Activated naive CD8-positive, alpha-beta T cell treated with anti-CD3 and anti-CD28 coated beads, Interleukin-2, amount 50 U/mL, for 24 hours (primary cell): ENCODE measurements around the gene TDP1.
"Not testable (repeated sequence)": the region's sequence is repeated elsewhere in the genome, so short reads cannot be mapped to it uniquely, and the experiment has no call there.

Experiments used
- ATAC-seq: fragments of 150-1000 bp; cut with Tn5 transposase; one replicate; pipeline ENCODE4 v1.10.0; 2021
- DNase-seq: peaks from one replicate; pipeline ENCODE4 v3.0.0; 2021
- H3K27ac Mint-ChIP-seq: one replicate; pipeline ENCODE4 v1.8.0; 2021; ENCODE audit warnings: mild to moderate bottlenecking, mixed read lengths
- H3K27me3 Mint-ChIP-seq: one replicate; pipeline ENCODE4 v1.8.0; 2021; ENCODE audit warnings: mixed read lengths
- H3K36me3 Mint-ChIP-seq: one replicate; pipeline ENCODE4 v1.8.0; 2021; ENCODE audit warnings: low read depth, mixed read lengths
- H3K4me1 Mint-ChIP-seq: one replicate; pipeline ENCODE4 v1.8.0; 2021; ENCODE audit warnings: mixed read lengths
- H3K4me3 Mint-ChIP-seq: one replicate; pipeline ENCODE4 v1.8.0; 2021; ENCODE audit warnings: mild to moderate bottlenecking, moderate library complexity, mixed read lengths
- H3K9me3 Mint-ChIP-seq: one replicate; pipeline ENCODE4 v1.8.0; 2021; ENCODE audit warnings: mixed read lengths

TDP1 gene

GRCh38 chr14:90061685-90062126 lies 106.0 kb downstream of the TDP1 start, which contains the start of gene KCNK13:
TSS of gene KCNK13 (plus strand) at chr14:90061994. CDS start at chr14:90062206, 212 bp downstream.
- H3K9me3 Mint-ChIP-seq, result no peaks in the 10 kb centered on the region
- H3K4me3 Mint-ChIP-seq, result peak within 1 kb of the TSS; percentile 74
- no peak within 1 kb of the TSS for H3K27ac Mint-ChIP-seq
- peaks cover 69% of the 10 kb centered on the region for H3K27me3 Mint-ChIP-seq
- ATAC-seq, result no peak
- peak; percentile 19 for DNase-seq
- peaks cover 21% of the 10 kb centered on the region for H3K4me1 Mint-ChIP-seq
- H3K36me3 Mint-ChIP-seq, result no peaks in the 10 kb centered on the region

- Mint-ChIP-seq H3K4me1 (peaks cover 21% of the 10 kb centered on the region), H3K9me3 (no peaks in the 10 kb centered on the region), H3K36me3 (no peaks in the 10 kb centered on the region), H3K27ac (no peak overlapping the region), H3K4me3 (peak overlapping the region; percentile 69), H3K27me3 (peaks cover 67% of the 10 kb centered on the region)
- ATAC-seq (no peak), DNase-seq (peak; percentile 8)
These were observed 106.5 kb downstream of the TDP1 start for GRCh38 chr14:90062127-90062794.

- Mint-ChIP-seq H3K9me3 (no peaks in the 10 kb centered on the region), H3K27ac (no peak overlapping the region), H3K4me3 (peak overlapping the region; percentile 69), H3K4me1 (peaks cover 21% of the 10 kb centered on the region), H3K36me3 (no peaks in the 10 kb centered on the region), H3K27me3 (peaks cover 68% of the 10 kb centered on the region)
- no peak for ATAC-seq
- DNase-seq, result no peak
These were observed 107.3 kb downstream of the TDP1 start for GRCh38 chr14:90062822-90063539.

- DNase-seq (no peak), ATAC-seq (no peak)
- H3K4me3 Mint-ChIP-seq, result no peak overlapping the region
- H3K4me1 Mint-ChIP-seq, result no peaks in the 10 kb centered on the region
- H3K27ac Mint-ChIP-seq, result no peak overlapping the region
- H3K9me3 Mint-ChIP-seq, result no peaks in the 10 kb centered on the region
- H3K36me3 Mint-ChIP-seq, result no peaks in the 10 kb centered on the region
- peaks cover 36% of the 10 kb centered on the region for H3K27me3 Mint-ChIP-seq
These were observed 116.6 kb downstream of the TDP1 start for GRCh38 chr14:90072350-90072749.

DNA sequence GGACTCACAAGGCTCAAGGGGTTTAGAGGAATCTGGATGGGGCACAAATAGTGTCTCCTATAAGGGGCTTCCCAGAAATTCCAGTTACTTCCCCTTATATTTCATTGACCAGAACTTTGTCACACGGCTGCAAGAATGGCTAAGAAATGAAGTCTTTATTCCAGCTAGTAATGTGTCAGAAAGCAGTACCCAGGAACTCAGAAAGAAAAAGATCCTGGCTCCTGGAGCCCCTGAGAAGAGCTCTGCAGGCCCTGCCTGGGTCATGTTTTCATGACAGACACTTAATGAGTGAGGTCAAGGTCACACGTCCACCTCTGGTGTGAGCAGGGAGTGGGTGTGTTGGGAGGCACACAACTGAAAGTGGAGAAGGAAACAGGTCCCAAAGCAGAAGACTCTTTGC lies 123.8 kb downstream of the TDP1 start:
- no peak overlapping the region for H3K27ac Mint-ChIP-seq
- H3K4me1 Mint-ChIP-seq, result no peaks in the 10 kb centered on the region
- no peak for ATAC-seq
- H3K4me3 Mint-ChIP-seq, result no peak overlapping the region
- no peaks in the 10 kb centered on the region for H3K36me3 Mint-ChIP-seq
- no peaks in the 10 kb centered on the region for H3K9me3 Mint-ChIP-seq
- peaks cover 48% of the 10 kb centered on the region for H3K27me3 Mint-ChIP-seq
- DNase-seq, result no peak

GRCh38 chr14:90087433-90087832 lies 131.7 kb downstream of the TDP1 start:
- Mint-ChIP-seq H3K27me3 (peaks cover 27% of the 10 kb centered on the region), H3K4me3 (no peak overlapping the region), H3K27ac (no peak overlapping the region), H3K4me1 (no peaks in the 10 kb centered on the region), H3K9me3 (no peaks in the 10 kb centered on the region), H3K36me3 (no peaks in the 10 kb centered on the region)
- DNase-seq (no peak), ATAC-seq (no peak)

DNA sequence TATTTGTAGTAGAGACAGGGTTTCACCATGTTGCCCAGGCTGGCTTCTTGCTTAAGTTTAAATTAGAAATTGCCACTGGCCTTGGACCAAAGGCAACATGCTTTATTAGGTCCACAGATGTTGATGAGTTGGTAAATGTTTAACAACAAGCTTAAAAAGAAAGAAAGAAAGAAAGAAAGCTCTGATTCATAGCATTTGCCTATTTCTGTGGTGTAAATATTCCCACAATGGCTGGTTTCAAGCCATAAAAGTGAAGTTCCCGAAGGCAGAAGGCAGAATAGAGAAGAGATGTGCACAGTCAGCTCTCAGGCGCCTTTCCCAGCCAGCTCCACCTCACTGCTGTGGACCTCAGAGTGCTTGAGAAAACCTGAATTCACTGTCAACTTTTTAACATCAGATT lies 132.4 kb downstream of the TDP1 start:
- Mint-ChIP-seq H3K4me3 (no peak overlapping the region), H3K36me3 (no peaks in the 10 kb centered on the region)
- no peak for ATAC-seq

DNA sequence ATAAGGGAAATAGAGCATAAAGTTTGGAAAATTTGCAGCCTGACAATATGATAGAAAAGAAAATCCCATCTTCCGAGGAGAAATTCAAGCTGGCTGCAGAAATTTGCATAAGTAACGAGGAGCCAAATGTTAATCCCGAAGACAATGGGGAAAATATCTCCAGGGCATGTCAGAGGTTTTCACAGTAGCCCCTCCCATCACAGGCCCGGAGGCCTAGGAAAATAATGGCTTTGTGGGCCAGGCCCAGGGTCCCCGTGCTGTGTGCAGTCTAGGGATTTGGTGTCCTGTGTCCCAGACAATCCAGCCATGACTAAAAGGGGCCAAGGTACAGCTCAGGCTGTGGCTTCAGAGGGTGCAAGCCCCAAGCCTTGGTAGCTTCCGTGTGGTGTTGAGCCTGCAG lies 133.8 kb downstream of the TDP1 start:
- not testable (repeated sequence) for H3K4me3 Mint-ChIP-seq, H3K36me3 Mint-ChIP-seq, DNase-seq, H3K9me3 Mint-ChIP-seq, H3K4me1 Mint-ChIP-seq, ATAC-seq, H3K27ac Mint-ChIP-seq
- peaks cover 22% of the 10 kb centered on the region for H3K27me3 Mint-ChIP-seq

More for the DNA sequence above, 132.4 kb downstream of the TDP1 start:
- peaks cover 22% of the 10 kb centered on the region for H3K27me3 Mint-ChIP-seq
- H3K4me1 Mint-ChIP-seq, result no peaks in the 10 kb centered on the region
- no peak overlapping the region for H3K27ac Mint-ChIP-seq
- no peaks in the 10 kb centered on the region for H3K9me3 Mint-ChIP-seq
- DNase-seq, result no peak

- no peak overlapping the region for H3K27ac Mint-ChIP-seq
- DNase-seq (no peak), ATAC-seq (no peak)
- no peaks in the 10 kb centered on the region for H3K9me3 Mint-ChIP-seq
- H3K36me3 Mint-ChIP-seq, result no peaks in the 10 kb centered on the region
- peaks cover 3% of the 10 kb centered on the region for H3K4me1 Mint-ChIP-seq
- peaks cover 22% of the 10 kb centered on the region for H3K27me3 Mint-ChIP-seq
- no peak overlapping the region for H3K4me3 Mint-ChIP-seq
These were observed 135.7 kb downstream of the TDP1 start for GRCh38 chr14:90091393-90091792.

DNA sequence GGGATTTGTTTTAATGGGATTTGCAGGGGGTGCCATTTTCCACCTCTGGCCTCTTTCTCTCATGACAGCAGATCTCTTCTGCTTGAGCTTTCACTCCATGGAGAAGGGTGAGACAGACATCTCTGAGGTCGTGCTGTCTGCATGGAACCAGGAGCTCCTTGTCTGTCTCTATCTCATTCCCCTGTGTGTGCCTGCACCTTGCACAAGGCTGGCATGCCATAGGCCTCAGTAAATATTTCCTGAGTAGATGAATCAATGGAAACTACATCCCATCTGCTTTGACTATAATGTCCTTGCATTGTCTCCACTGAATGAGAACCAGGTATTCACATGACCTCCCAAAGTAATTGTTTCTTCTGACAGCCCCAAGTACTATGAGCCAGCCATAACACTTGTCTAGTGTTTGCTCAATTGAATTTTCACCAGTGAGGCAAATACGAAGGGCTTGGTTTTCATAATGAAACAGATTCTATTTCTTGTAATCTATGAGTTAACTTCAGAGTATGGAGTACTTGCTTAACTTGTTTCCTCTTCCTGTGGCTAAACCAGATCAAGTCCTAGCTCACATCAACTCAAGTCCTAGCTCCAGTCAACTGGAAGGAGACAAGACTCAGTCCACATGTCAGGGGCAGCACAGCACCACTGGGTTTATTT lies 138.3 kb downstream of the TDP1 start:
- Mint-ChIP-seq H3K36me3 (no peaks in the 10 kb centered on the region), H3K9me3 (no peaks in the 10 kb centered on the region), H3K4me1 (peaks cover 3% of the 10 kb centered on the region), H3K27me3 (peaks cover 16% of the 10 kb centered on the region), H3K4me3 (no peak overlapping the region), H3K27ac (no peak overlapping the region)
- DNase-seq (no peak), ATAC-seq (peak; percentile 63)
